Activated CD4-positive, alpha-beta memory T cell treated with anti-CD3 and anti-CD28 coated beads, Interleukin-2, amount 10 ng/mL, durations not matched to agents 7 days and 5 days (primary cell): Measurements from ENCODE around the gene RAC3. TPM values are rescaled to one million over a fixed set of nuclear protein-coding genes. Genes with fewer than 3 reads are reported as not detected.

Experiments
- CTCF ChIA-PET: fragments of 350-600 bp; sonication (Branson Sonifier 250); formaldehyde crosslinking; loops from one replicate; lab custom pipeline; 2021; ENCODE audit warnings: antibody characterized with exemption, inconsistent platforms; lab: Charles Lee
- POLR2A ChIA-PET: fragments of 350-600 bp; sonication (Branson Sonifier 250); formaldehyde crosslinking; loops from one replicate; lab custom pipeline; 2021; ENCODE audit warnings: antibody characterized with exemption; lab: Charles Lee
- DNase-seq: peaks from one replicate; pipeline ENCODE4 v3.0.0-alpha.2; 2020
- H3K27ac Mint-ChIP-seq: one replicate; pipeline ENCODE4 v1.8.0; 2021; ENCODE audit warnings: mild to moderate bottlenecking, mixed read lengths
- H3K27me3 Mint-ChIP-seq: one replicate; pipeline ENCODE4 v1.8.0; 2021; ENCODE audit warnings: mixed read lengths
- H3K36me3 Mint-ChIP-seq: one replicate; pipeline ENCODE4 v1.8.0; 2021; ENCODE audit warnings: low read depth, mixed read lengths
- H3K4me1 Mint-ChIP-seq: one replicate; pipeline ENCODE4 v1.8.0; 2021; ENCODE audit warnings: mixed read lengths
- H3K4me3 Mint-ChIP-seq: one replicate; pipeline ENCODE4 v1.8.0; 2021; ENCODE audit warnings: mild to moderate bottlenecking, mixed read lengths
- H3K9me3 Mint-ChIP-seq: one replicate; pipeline ENCODE4 v1.8.0; 2021; ENCODE audit warnings: mixed read lengths
- total RNA-seq, 2 experiments: library from RNA; stranded (reverse); gene quantifications; one replicate each; pipeline ENCODE4 v1.2.3, GENCODE V29; 2021

The RAC3 gene
- total RNA-seq, 2 experiments from 2014 or later = 7.9 to 8.1 TPM

DNA sequence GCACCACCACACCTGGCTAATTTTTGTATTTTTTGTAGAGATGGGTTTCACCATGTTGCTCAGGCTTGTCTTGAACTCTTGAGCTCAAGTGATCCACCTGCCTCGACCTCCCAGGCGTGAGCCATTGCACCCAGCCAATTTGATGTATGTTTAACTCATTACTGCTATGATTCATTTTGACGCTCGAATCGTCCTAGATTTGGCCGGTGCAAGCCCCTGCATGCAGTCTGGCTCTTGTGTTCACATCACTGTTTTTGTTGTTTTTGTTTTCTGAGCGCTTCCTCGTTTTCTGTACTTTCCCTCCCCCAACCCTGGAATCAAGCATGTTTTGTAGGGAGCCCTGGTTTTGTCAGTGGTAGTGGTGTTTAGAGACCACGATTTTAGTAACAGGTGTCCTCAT, 42.0 kb downstream of the RAC3 start:
- CTCF ChIA-PET = no interaction called here
- H3K4me3 Mint-ChIP-seq = no peak overlapping the region
- H3K4me1 Mint-ChIP-seq = no peaks in the 10 kb centered on the region
- H3K9me3 Mint-ChIP-seq = no peaks in the 10 kb centered on the region
- peaks cover 3% of the 10 kb centered on the region for H3K36me3 Mint-ChIP-seq
- H3K27ac Mint-ChIP-seq = no peak overlapping the region
- POLR2A ChIA-PET = interaction anchor here (1.2 kb wide), 1 partner anchor 9 kb away, joined by 3 read pairs; no protein-coding TSS in a partner anchor
- DNase-seq = no peak
- peaks cover 4% of the 10 kb centered on the region for H3K27me3 Mint-ChIP-seq

DNA sequence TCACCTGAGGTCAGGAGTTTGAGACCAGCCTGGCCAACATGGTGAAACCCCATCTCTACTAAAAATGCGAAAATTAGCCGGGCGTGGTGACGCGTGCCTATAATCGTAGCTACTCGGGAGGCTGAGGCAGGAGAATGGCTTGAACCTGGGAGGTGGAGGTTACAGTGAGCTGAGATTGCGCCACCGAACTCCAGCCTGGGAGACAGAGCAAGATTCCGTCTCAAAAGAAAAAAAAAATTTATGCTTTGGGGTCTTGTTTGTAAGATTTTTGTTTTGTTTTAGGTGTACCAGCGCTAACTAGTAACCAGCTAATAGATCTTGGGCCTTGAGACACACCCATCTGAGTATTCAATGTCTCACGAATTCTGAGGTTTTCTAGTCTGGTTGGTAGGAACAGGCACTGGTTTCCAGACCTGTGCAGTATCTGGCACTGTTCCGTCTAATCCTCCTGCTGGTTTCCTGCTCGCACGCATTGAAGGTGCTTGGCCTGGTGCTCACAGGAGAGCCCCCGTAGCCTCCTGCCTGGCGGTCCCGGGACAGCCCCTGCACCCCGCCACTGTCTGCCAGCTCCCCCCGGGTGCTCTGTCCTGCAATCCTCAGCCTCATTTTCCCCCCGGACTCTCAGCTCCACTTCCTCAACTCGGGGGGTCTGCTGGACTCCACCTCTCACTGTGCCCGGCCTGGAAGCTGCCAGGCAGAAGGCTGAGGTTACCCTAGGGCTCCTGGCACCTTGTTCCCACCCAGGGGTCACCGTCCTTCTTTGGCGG, 44.7 kb downstream of the RAC3 start:
- Mint-ChIP-seq H3K36me3 (peaks cover 12% of the 10 kb centered on the region), H3K9me3 (no peaks in the 10 kb centered on the region), H3K4me1 (no peaks in the 10 kb centered on the region), H3K27ac (no peak overlapping the region), H3K27me3 (peaks cover 2% of the 10 kb centered on the region), H3K4me3 (no peak overlapping the region)
- ChIA-PET POLR2A (interaction anchor here (1.3 to 3.0 kb wide), 4 partner anchors 10 to 20 kb away, joined by 3 to 14 read pairs (median 4); no protein-coding TSS in a partner anchor), CTCF (interaction anchor here (0.6 to 1.3 kb wide), 2 partner anchors 39 to 545 kb away, joined by 3 to 4 read pairs; partner anchors contain the start of gene DCXR)
- DNase-seq = no peak

DNA sequence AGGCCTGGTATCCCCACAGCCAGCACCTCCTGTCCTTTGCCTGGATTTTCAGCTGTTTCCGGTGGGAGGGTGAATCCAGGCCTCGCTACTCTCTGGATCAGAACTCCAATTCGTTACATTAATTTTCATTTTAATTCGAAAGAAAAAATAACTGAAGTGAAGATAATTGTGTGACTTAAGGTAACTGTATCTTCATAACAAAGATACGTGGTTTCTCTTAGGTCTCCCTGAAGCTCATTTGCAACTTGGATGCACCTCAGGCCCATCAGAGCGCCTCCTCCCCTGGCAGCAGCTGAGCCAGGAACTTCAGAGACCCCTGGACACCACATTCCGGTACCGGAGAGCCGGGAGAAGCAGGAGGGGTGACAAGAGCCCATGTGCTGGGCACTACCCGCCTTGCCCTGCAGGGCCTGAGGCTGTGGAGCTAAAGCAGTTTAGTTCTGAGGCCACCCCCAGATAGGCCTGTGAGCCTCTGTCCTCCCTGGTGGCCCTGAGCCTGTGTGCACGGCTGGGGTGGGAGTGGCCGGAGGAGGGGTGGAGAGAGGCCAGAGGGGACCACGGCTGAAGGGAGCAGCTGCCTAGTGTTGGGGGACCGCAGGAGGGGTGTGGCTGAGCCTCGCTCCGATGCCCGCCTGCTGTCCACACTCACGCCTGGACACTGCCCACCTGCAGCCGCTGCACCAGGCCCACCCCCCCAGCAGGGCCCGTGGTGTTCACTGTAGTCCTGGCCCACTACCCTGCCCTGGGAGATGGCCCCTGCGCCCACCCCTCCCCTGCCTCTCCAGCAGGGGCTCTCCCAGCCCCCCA, 45.5 kb downstream of the RAC3 start:
- no peak overlapping the region for H3K27ac Mint-ChIP-seq
- no peaks in the 10 kb centered on the region for H3K4me1 Mint-ChIP-seq
- no peaks in the 10 kb centered on the region for H3K9me3 Mint-ChIP-seq
- H3K36me3 Mint-ChIP-seq = peaks cover 16% of the 10 kb centered on the region
- ChIA-PET CTCF (interaction anchor here (1.3 kb wide), 1 partner anchor 39 kb away, joined by 3 read pairs; the partner anchor contains the start of gene DCXR), POLR2A (interaction anchor here (0.7 to 3.0 kb wide), 6 partner anchors 8 to 39 kb away, joined by 3 to 14 read pairs (median 4); partner anchors contain the start of gene DCXR)
- H3K4me3 Mint-ChIP-seq = no peak overlapping the region
- H3K27me3 Mint-ChIP-seq = peaks cover 2% of the 10 kb centered on the region
- no peak for DNase-seq

DNA sequence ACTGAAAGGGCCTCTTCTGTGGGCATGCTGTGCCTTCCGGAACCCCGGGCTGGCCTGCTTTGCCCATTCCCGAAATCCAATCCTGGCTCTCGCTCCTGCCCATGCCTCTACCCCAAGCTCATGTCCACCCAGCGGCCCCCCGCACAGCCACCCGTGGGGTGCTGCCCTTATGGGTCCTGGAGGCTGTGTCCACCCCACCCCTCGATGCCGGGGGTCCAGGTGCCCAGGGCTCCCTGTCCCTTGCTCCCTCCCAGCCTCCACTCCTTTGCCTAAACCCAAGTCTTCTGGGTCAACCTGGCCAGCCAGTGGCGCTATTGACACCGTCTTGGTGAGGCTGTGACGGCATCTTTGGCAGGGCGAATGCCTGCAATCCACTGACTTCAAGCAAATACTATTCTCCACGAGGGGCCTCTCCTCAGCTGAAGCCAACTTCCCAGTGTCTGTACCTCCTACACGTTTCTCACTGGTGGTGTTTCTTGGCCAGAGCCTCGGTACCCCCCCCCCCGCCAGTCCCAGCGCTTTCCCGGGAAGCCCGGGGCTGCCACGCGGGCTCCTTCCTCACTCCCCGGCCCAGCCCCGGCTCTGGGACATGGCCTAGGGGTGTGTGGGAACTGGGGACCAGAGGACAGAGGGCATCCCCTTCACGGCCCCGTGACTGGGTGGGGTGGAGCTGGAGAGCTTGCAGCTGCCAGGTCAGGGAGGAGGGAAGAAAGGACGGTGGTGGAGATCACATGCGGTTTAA, 46.3 kb downstream of the RAC3 start:
- Mint-ChIP-seq H3K27me3 (peaks cover 2% of the 10 kb centered on the region), H3K9me3 (no peaks in the 10 kb centered on the region), H3K4me1 (no peaks in the 10 kb centered on the region), H3K36me3 (peaks cover 22% of the 10 kb centered on the region), H3K27ac (no peak overlapping the region), H3K4me3 (no peak overlapping the region)
- ChIA-PET POLR2A (interaction anchor here (0.7 to 3.0 kb wide), 3 partner anchors 8 to 40 kb away, joined by 3 to 14 read pairs (median 3); partner anchors contain the start of gene DCXR), CTCF (no interaction called here)
- DNase-seq = no peak

DNA sequence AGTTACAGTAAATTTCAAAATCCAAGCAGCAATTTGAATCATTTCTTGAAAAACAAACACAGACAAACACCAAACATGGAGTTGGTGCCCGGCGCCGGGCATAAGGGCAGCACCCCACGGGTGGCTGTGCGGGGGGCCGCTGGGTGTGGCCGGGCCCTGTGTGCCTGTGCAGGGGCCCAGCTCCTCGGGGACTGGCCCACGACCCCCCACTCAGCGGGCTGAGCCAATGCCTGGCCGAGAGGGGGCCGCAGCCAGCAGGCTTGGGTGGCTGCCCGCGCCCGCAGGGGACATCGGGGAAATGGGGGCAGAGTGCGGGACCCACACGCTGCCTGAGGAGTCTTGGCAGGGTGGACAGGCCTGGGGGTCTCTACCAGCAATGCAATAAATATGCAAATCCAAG, 47.0 kb downstream of the RAC3 start:
- peaks cover 2% of the 10 kb centered on the region for H3K27me3 Mint-ChIP-seq
- H3K9me3 Mint-ChIP-seq = no peaks in the 10 kb centered on the region
- DNase-seq = no peak
- no peak overlapping the region for H3K4me3 Mint-ChIP-seq
- no peak overlapping the region for H3K27ac Mint-ChIP-seq
- ChIA-PET POLR2A (interaction anchor here (1.3 to 3.0 kb wide), 2 partner anchors 9 to 12 kb away, joined by 3 to 14 read pairs; no protein-coding TSS in a partner anchor), CTCF (no interaction called here)
- no peaks in the 10 kb centered on the region for H3K4me1 Mint-ChIP-seq
- H3K36me3 Mint-ChIP-seq = peaks cover 27% of the 10 kb centered on the region

DNA sequence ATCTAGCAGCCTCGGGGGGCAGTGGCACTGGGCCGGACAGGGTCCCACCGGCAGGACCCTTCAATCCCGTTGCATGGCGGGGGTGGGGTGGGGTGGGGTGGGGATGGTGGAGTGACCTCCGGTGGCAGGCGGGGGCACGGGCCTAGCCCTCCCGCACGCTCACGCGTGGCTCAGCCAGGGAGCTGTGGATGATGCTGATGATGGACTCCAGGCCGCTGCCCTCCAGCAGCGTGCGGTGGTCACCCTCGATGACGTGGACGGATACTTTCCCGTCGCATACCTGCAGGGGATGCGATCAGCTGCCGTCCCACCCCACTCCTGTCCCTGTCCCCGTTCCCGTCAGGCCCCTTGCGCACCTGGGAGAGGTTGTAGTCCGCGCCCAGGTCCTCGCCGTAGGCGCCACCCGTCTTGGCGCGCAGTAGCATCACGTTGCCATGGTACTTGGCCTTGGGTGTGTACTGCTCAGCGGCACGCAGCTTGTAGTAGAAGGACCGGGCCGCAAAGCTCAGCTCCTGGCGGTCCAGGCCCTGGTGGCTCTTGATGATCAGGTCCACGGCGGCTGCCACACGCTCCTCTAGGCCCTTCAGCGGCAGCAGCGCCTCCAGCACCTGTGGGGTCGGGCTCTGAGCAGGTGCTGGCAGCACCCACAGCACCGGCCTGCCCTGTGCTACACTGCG, 47.7 kb downstream of the RAC3 start:
- peaks cover 29% of the 10 kb centered on the region for H3K36me3 Mint-ChIP-seq
- no peaks in the 10 kb centered on the region for H3K4me1 Mint-ChIP-seq
- H3K4me3 Mint-ChIP-seq = no peak overlapping the region
- ChIA-PET CTCF (no interaction called here), POLR2A (no interaction called here)
- no peaks in the 10 kb centered on the region for H3K9me3 Mint-ChIP-seq
- H3K27me3 Mint-ChIP-seq = no peaks in the 10 kb centered on the region
- H3K27ac Mint-ChIP-seq = no peak overlapping the region
- no peak for DNase-seq

DNA sequence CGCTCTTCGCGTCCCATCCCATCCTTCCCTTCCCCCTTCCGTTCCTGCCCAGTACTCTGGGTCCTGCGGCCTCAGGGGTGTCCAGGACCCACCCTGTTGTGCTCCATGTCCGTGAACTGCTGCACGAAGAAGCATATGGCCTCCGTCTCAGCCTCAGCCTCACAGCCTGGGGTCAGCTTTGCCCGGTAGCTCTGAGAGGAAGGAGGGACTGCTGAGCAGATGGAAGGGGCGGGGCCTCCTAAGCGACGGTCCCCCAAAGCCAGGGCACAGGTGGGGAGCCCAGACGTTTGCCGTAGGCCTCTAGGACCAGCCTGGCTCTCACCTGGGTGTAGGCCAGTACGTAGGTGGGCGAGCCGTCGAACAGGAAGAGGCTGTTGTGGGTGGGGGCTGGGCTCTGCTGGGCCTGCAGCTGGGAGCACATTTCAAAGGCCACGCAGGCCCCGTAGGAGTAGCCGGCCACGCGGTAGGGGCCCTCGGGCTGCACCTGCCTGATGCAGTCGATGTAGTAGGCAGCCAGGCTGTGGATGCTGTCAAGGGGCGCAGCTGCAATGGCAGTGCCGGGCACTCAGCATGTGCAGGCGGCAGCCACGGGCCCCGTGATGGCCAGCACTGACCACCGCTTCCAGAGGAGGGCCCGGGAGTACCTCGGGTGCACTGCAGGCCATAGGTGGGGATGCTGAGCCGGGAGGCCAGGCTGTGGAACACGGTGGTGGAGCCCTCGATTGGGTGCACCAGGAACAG, 48.7 kb downstream of the RAC3 start:
- ChIA-PET CTCF (no interaction called here), POLR2A (interaction anchor here (1.5 kb wide), 1 partner anchor 14 kb away, joined by 4 read pairs; no protein-coding TSS in a partner anchor)
- Mint-ChIP-seq H3K27ac (no peak overlapping the region), H3K4me3 (no peak overlapping the region), H3K9me3 (no peaks in the 10 kb centered on the region), H3K27me3 (no peaks in the 10 kb centered on the region), H3K4me1 (no peaks in the 10 kb centered on the region), H3K36me3 (peaks cover 33% of the 10 kb centered on the region)
- DNase-seq = no peak

DNA sequence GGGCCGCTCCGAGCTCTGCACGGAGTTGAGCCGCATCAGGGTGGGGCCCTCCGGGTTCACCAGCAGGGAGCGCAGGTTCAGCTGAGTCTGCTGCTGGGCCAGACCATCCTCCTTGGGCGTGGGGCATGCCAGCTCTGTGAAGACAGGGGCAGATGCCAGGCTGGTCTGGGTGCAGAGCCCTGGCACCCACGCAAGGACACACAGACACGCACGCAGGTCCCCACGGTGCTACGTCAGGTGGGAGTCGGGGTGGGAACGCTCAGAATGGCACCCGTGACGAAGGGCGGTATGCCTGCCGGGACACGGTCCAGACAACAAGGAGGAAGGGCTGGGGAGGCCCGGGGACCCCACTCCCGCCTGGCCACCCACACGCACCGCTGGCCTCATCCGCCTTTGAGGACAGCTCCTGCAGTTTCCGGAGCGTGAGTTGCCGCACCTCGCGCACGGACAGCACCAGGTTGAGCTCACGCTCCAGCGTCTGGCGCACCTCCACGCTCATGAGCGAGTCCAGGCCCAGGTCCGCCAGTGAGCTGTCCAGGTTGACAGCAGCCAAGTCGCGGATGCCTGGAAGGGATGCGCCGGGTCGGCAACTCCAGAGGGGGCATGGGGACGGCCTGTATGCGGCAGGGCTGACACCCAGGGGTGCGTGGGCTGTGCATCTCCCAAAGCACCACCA, 49.4 kb downstream of the RAC3 start:
- H3K36me3 Mint-ChIP-seq = peaks cover 33% of the 10 kb centered on the region
- no peaks in the 10 kb centered on the region for H3K9me3 Mint-ChIP-seq
- H3K27ac Mint-ChIP-seq = no peak overlapping the region
- H3K27me3 Mint-ChIP-seq = no peaks in the 10 kb centered on the region
- no peaks in the 10 kb centered on the region for H3K4me1 Mint-ChIP-seq
- POLR2A ChIA-PET = interaction anchor here (1.5 kb wide), 1 partner anchor 15 kb away, joined by 4 read pairs; no protein-coding TSS in a partner anchor
- CTCF ChIA-PET = no interaction called here
- no peak overlapping the region for H3K4me3 Mint-ChIP-seq
- DNase-seq = no peak

DNA sequence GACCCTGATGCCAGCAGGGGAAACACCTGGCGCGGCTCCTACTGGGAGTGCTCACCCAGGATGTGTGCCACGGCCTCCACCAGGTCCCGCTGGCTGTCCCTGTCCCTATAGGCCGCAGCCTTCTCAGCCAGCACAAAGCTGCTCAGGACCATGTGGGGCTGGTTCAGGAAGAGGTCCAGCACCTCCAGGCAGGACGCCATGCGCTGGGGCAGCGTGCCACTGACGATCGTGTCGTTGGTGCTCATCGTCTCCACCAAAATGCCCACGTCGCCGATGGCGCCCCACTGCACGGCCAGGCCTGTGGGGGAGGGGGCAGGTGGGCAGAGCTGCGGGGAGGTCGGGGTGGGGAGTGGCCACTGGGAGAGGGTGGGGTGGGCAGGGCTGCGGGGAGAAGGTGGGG, 50.1 kb downstream of the RAC3 start:
- Mint-ChIP-seq H3K4me1 (no peaks in the 10 kb centered on the region), H3K36me3 (peaks cover 33% of the 10 kb centered on the region), H3K27me3 (no peaks in the 10 kb centered on the region), H3K27ac (no peak overlapping the region), H3K4me3 (no peak overlapping the region), H3K9me3 (no peaks in the 10 kb centered on the region)
- CTCF ChIA-PET = no interaction called here
- no peak for DNase-seq
- POLR2A ChIA-PET = interaction anchor here (1.5 kb wide), 1 partner anchor 15 kb away, joined by 4 read pairs; no protein-coding TSS in a partner anchor

DNA sequence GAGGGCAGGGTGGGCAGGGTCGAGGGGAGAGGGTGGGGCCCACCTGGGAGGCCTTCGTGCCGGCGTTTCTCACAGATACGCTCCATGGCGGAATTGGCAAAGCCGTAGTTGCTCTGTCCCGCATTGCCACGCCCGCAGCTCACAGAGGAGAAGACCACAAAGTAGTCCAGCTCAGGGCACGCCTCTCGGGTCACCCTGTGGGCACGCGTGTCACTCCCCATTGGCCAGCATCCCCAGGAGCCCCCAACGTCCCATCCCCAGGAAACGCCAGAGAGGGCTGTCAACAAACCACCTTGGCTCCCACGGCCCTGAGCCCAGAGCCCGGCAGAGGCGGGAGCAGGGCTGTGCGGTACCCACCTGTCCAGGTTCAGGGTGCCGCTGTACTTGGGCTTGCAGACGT, 50.5 kb downstream of the RAC3 start:
- POLR2A ChIA-PET = interaction anchor here (1.5 kb wide), 1 partner anchor 16 kb away, joined by 4 read pairs; no protein-coding TSS in a partner anchor
- no peak overlapping the region for H3K27ac Mint-ChIP-seq
- CTCF ChIA-PET = no interaction called here
- no peaks in the 10 kb centered on the region for H3K4me1 Mint-ChIP-seq
- peaks cover 33% of the 10 kb centered on the region for H3K36me3 Mint-ChIP-seq
- H3K4me3 Mint-ChIP-seq = no peak overlapping the region
- no peaks in the 10 kb centered on the region for H3K9me3 Mint-ChIP-seq
- no peak for DNase-seq
- H3K27me3 Mint-ChIP-seq = no peaks in the 10 kb centered on the region

DNA sequence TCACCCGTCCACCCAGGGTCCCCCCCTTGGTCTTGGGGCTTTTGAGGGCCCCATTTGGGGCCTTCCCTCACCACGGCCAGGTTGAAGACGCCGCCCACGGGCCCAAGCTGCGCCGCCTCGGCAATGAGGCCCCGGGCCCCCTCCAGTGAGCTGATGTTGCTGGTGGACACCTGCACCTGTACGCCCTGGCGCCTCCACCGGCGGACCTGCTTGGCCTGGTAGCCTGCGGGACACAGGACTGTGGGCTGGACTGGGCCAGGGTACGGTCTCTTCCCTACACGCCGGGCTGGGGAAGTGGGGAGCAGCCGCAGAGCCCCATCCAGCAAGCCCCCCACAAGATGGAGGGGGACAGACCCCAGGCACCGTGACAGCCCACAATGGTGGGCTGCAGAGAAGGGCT, 51.0 kb downstream of the RAC3 start:
- Mint-ChIP-seq H3K4me3 (no peak overlapping the region), H3K27me3 (no peaks in the 10 kb centered on the region), H3K4me1 (no peaks in the 10 kb centered on the region), H3K9me3 (no peaks in the 10 kb centered on the region), H3K36me3 (peaks cover 33% of the 10 kb centered on the region), H3K27ac (no peak overlapping the region)
- DNase-seq = no peak
- ChIA-PET POLR2A (interaction anchor here (1.2 kb wide), 1 partner anchor 9 kb away, joined by 3 read pairs; no protein-coding TSS in a partner anchor), CTCF (interaction anchor here (1.4 kb wide), 1 partner anchor 45 kb away, joined by 4 read pairs; the partner anchor contains the start of gene DCXR)
